WTC11 (cell line): ENCODE results near the gene EIF5A2. TPM values are rescaled to one million over a fixed set of nuclear protein-coding genes. Genes with fewer than 3 reads are reported as not detected.

ENCODE experiments used
- ATAC-seq: fragments of 200-7000 bp; cut with Tn5 transposase; 2 replicates; pipeline ENCODE4 v1.10.0; 2021; ENCODE audit warnings: mild to moderate bottlenecking, moderate library complexity
- CTCF ChIA-PET: fragments of 300-600 bp; sonication (Branson Sonifier 250); formaldehyde crosslinking; loops from one replicate; lab custom pipeline; 2021; ENCODE audit warnings: antibody characterized with exemption; lab: Charles Lee
- POLR2A ChIA-PET: fragments of 350-600 bp; sonication (Branson Sonifier 250); formaldehyde crosslinking; loops from one replicate; lab custom pipeline; 2021; ENCODE audit warnings: antibody characterized with exemption; lab: Charles Lee
- DNase-seq: peaks from one replicate; pipeline ENCODE4 v3.0.0; 2021; ENCODE audit warnings: low spot score
- H3K27ac Mint-ChIP-seq: 2 replicates; pipeline ENCODE4 v1.8.0; 2021; ENCODE audit warnings: mixed read lengths
- H3K27me3 Mint-ChIP-seq: 2 replicates; pipeline ENCODE4 v1.8.0; 2021; ENCODE audit warnings: low read depth, mild to moderate bottlenecking, moderate library complexity, mixed read lengths
- H3K36me3 Mint-ChIP-seq: 2 replicates; pipeline ENCODE4 v1.8.0; 2021; ENCODE audit warnings: mixed read lengths
- H3K4me1 Mint-ChIP-seq: 2 replicates; pipeline ENCODE4 v1.8.0; 2022; ENCODE audit warnings: mixed read lengths
- H3K4me3 Mint-ChIP-seq: 2 replicates; pipeline ENCODE4 v1.8.0; 2021; ENCODE audit warnings: mild to moderate bottlenecking, moderate library complexity, mixed read lengths
- H3K9me3 Mint-ChIP-seq: 2 replicates; pipeline ENCODE4 v1.8.0; 2021; ENCODE audit warnings: mixed read lengths
- ATF2 ChIP-seq: sonication (generic); formaldehyde crosslinking; IDR thresholded peaks from 2 replicates; pipeline ENCODE4 v1.8.1; 2022; ENCODE audit warnings: low read depth, missing genetic modification reagents, borderline replicate concordance
- ESRRA ChIP-seq: sonication (generic); formaldehyde crosslinking; IDR thresholded peaks from 2 replicates; pipeline ENCODE4 v1.8.1; 2022; ENCODE audit warnings: mild to moderate bottlenecking, missing genetic modification reagents, borderline replicate concordance
- ETV6 ChIP-seq: sonication (generic); formaldehyde crosslinking; IDR thresholded peaks from 2 replicates; pipeline ENCODE4 v1.8.1; 2022; ENCODE audit warnings: mild to moderate bottlenecking, missing genetic modification reagents
- FOXK1 ChIP-seq: sonication (generic); formaldehyde crosslinking; IDR thresholded peaks from 2 replicates; pipeline ENCODE4 v1.8.0; 2022; ENCODE audit warnings: mild to moderate bottlenecking, moderate library complexity, missing genetic modification reagents
- FOXP1 ChIP-seq: sonication (generic); formaldehyde crosslinking; IDR thresholded peaks from 2 replicates; pipeline ENCODE4 v1.8.0; 2022; ENCODE audit warnings: missing genetic modification reagents, mild to moderate bottlenecking, moderate library complexity, borderline replicate concordance
- GABPB1 ChIP-seq: sonication (generic); formaldehyde crosslinking; IDR thresholded peaks from 2 replicates; pipeline ENCODE4 v1.8.1; 2023; ENCODE audit warnings: mild to moderate bottlenecking, missing genetic modification reagents
- MYBL2 ChIP-seq: sonication (generic); formaldehyde crosslinking; IDR thresholded peaks from 2 replicates; pipeline ENCODE4 v1.8.1; 2023; ENCODE audit warnings: mild to moderate bottlenecking, moderate library complexity, missing genetic modification reagents
- NFATC4 ChIP-seq: fragments of 250-450 bp; sonication (Bioruptor Pico); IDR thresholded peaks from 2 replicates; pipeline ENCODE4 v1.9.0; 2021; ENCODE audit warnings: mild to moderate bottlenecking
- SMAD3 ChIP-seq: sonication (generic); formaldehyde crosslinking; IDR thresholded peaks from 2 replicates; pipeline ENCODE4 v1.8.0; 2022; ENCODE audit warnings: missing genetic modification reagents, mild to moderate bottlenecking, borderline replicate concordance
- TCF7 ChIP-seq: sonication (generic); formaldehyde crosslinking; IDR thresholded peaks from 2 replicates; pipeline ENCODE4 v1.8.0; 2022; ENCODE audit warnings: mild to moderate bottlenecking, low read depth, missing genetic modification reagents, moderate library complexity
- TP53 ChIP-seq: sonication (generic); formaldehyde crosslinking; IDR thresholded peaks from 2 replicates; pipeline ENCODE4 v1.8.1; 2023; ENCODE audit warnings: mild to moderate bottlenecking, missing genetic modification reagents
- ZNF232 ChIP-seq: sonication (generic); formaldehyde crosslinking; IDR thresholded peaks from 2 replicates; pipeline ENCODE4 v1.8.0; 2022; ENCODE audit warnings: mild to moderate bottlenecking, missing genetic modification reagents
- ZNF263 ChIP-seq: sonication (generic); formaldehyde crosslinking; IDR thresholded peaks from 2 replicates; pipeline ENCODE4 v1.8.1; 2022; ENCODE audit warnings: low read depth, mild to moderate bottlenecking, moderate library complexity, missing genetic modification reagents
- ZNF317 ChIP-seq: sonication (generic); formaldehyde crosslinking; IDR thresholded peaks from 2 replicates; pipeline ENCODE4 v1.8.1; 2023; ENCODE audit warnings: low read depth, mild to moderate bottlenecking, moderate library complexity, missing genetic modification reagents, borderline replicate concordance
- ZNF416 ChIP-seq: fragments of 250-450 bp; sonication (Bioruptor Pico); IDR thresholded peaks from 2 replicates; pipeline ENCODE4 v1.9.0; 2021; ENCODE audit warnings: mild to moderate bottlenecking, inconsistent platforms
- ZNF423 ChIP-seq: fragments of 250-450 bp; sonication (Bioruptor Pico); IDR thresholded peaks from 2 replicates; pipeline ENCODE4 v2.1.2; 2022; ENCODE audit warnings: mild to moderate bottlenecking, moderate library complexity
- total RNA-seq: library from RNA; stranded (reverse); gene quantifications from 3 replicates; pipeline ENCODE4 v1.2.3, GENCODE V29; 2021
- TF ChIP-seq, protein P1 (sequence below): sonication (generic); formaldehyde crosslinking; IDR thresholded peaks from 2 replicates; pipeline ENCODE4 v1.8.0; 2022; ENCODE audit warnings: mild to moderate bottlenecking, missing genetic modification reagents
- TF ChIP-seq, protein P2 (sequence below): fragments of 250-450 bp; sonication (Bioruptor Pico); IDR thresholded peaks from 2 replicates; pipeline ENCODE4 v1.9.0; 2021; ENCODE audit warnings: mild to moderate bottlenecking
- TF ChIP-seq, protein P3 (sequence below): sonication (generic); formaldehyde crosslinking; IDR thresholded peaks from 2 replicates; pipeline ENCODE4 v1.8.1; 2023; ENCODE audit warnings: mild to moderate bottlenecking, missing genetic modification reagents
- TF ChIP-seq, protein P4 (sequence below): sonication (generic); formaldehyde crosslinking; IDR thresholded peaks from 2 replicates; pipeline ENCODE4 v1.8.0; 2023; ENCODE audit warnings: missing genetic modification reagents, mild to moderate bottlenecking, borderline replicate concordance
- TF ChIP-seq, protein P5 (sequence below): sonication (generic); formaldehyde crosslinking; IDR thresholded peaks from 2 replicates; pipeline ENCODE4 v1.8.1; 2023; ENCODE audit warnings: mild to moderate bottlenecking, missing genetic modification reagents, moderate library complexity
- TF ChIP-seq, protein P6 (sequence below): fragments of 250-450 bp; sonication (Bioruptor Pico); IDR thresholded peaks from 2 replicates; pipeline ENCODE4 v1.9.0; 2021; ENCODE audit warnings: mild to moderate bottlenecking, borderline replicate concordance

EIF5A2 gene
- total RNA-seq, 1 experiment from 2014 or later: 7.6 TPM

- TF ChIP-seq, protein P1, sequence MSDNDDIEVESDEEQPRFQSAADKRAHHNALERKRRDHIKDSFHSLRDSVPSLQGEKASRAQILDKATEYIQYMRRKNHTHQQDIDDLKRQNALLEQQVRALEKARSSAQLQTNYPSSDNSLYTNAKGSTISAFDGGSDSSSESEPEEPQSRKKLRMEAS (CRISPR knock-in tag): no peak
These were observed 2.6 kb downstream of the EIF5A2 start (continued) for GRCh38 chr3:170905862-170906261.

DNA sequence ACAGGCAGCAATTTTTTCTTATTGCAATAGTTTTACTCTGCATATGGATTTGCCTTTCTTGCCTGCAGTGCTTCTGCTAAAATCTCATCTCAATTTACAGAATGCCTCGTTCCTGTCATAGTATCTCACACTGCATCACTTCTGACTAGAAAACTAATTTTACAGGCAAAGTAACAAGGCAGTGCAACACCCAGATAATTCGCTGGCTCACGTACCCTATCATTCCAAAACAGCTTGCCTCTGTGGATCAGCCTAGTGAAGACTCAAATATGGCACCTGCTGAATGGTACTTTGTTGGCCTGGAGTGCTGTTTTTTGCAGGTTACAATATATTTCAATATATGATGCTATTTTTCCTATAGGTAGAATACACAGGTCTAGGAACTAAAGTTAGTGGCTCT lies 5.3 kb downstream of the EIF5A2 start:
- TF ChIP-seq, protein P2, sequence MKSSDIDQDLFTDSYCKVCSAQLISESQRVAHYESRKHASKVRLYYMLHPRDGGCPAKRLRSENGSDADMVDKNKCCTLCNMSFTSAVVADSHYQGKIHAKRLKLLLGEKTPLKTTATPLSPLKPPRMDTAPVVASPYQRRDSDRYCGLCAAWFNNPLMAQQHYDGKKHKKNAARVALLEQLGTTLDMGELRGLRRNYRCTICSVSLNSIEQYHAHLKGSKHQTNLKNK (CRISPR knock-in tag): no peak
- TF ChIP-seq, protein P3, sequence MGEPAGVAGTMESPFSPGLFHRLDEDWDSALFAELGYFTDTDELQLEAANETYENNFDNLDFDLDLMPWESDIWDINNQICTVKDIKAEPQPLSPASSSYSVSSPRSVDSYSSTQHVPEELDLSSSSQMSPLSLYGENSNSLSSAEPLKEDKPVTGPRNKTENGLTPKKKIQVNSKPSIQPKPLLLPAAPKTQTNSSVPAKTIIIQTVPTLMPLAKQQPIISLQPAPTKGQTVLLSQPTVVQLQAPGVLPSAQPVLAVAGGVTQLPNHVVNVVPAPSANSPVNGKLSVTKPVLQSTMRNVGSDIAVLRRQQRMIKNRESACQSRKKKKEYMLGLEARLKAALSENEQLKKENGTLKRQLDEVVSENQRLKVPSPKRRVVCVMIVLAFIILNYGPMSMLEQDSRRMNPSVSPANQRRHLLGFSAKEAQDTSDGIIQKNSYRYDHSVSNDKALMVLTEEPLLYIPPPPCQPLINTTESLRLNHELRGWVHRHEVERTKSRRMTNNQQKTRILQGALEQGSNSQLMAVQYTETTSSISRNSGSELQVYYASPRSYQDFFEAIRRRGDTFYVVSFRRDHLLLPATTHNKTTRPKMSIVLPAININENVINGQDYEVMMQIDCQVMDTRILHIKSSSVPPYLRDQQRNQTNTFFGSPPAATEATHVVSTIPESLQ (CRISPR knock-in tag): no peak
- no peak for TF ChIP-seq TCF7 (CRISPR knock-in tag)
- TF ChIP-seq ZNF232 (CRISPR knock-in tag): no peak
- no peak for TF ChIP-seq ATF2 (CRISPR knock-in tag)
- TF ChIP-seq ETV6 (CRISPR knock-in tag): no peak
- TF ChIP-seq ESRRA: no peak
- no peak for TF ChIP-seq ZNF263 (CRISPR knock-in tag)
- TF ChIP-seq NFATC4 (CRISPR knock-in tag): no peak
- no peak for TF ChIP-seq SMAD3 (CRISPR knock-in tag)
- H3K27me3 Mint-ChIP-seq: peaks cover 26% of the 10 kb centered on the region

GRCh38 chr3:170899455-170899854 lies 9.0 kb downstream of the EIF5A2 start:
- CTCF ChIA-PET: no interaction called here
- TF ChIP-seq FOXP1 (CRISPR knock-in tag) (no peak), ZNF423 (no peak), ZNF317 (CRISPR knock-in tag) (no peak), FOXK1 (CRISPR knock-in tag) (no peak), TP53 (CRISPR knock-in tag) (no peak), MYBL2 (no peak), ZNF416 (CRISPR knock-in tag) (no peak), GABPB1 (no peak)
- TF ChIP-seq, protein P4, sequence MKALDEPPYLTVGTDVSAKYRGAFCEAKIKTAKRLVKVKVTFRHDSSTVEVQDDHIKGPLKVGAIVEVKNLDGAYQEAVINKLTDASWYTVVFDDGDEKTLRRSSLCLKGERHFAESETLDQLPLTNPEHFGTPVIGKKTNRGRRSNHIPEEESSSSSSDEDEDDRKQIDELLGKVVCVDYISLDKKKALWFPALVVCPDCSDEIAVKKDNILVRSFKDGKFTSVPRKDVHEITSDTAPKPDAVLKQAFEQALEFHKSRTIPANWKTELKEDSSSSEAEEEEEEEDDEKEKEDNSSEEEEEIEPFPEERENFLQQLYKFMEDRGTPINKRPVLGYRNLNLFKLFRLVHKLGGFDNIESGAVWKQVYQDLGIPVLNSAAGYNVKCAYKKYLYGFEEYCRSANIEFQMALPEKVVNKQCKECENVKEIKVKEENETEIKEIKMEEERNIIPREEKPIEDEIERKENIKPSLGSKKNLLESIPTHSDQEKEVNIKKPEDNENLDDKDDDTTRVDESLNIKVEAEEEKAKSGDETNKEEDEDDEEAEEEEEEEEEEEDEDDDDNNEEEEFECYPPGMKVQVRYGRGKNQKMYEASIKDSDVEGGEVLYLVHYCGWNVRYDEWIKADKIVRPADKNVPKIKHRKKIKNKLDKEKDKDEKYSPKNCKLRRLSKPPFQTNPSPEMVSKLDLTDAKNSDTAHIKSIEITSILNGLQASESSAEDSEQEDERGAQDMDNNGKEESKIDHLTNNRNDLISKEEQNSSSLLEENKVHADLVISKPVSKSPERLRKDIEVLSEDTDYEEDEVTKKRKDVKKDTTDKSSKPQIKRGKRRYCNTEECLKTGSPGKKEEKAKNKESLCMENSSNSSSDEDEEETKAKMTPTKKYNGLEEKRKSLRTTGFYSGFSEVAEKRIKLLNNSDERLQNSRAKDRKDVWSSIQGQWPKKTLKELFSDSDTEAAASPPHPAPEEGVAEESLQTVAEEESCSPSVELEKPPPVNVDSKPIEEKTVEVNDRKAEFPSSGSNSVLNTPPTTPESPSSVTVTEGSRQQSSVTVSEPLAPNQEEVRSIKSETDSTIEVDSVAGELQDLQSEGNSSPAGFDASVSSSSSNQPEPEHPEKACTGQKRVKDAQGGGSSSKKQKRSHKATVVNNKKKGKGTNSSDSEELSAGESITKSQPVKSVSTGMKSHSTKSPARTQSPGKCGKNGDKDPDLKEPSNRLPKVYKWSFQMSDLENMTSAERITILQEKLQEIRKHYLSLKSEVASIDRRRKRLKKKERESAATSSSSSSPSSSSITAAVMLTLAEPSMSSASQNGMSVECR (CRISPR knock-in tag): no peak
- TF ChIP-seq, protein P5, sequence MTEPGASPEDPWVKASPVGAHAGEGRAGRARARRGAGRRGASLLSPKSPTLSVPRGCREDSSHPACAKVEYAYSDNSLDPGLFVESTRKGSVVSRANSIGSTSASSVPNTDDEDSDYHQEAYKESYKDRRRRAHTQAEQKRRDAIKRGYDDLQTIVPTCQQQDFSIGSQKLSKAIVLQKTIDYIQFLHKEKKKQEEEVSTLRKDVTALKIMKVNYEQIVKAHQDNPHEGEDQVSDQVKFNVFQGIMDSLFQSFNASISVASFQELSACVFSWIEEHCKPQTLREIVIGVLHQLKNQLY (CRISPR knock-in tag): no peak
- TF ChIP-seq, protein P6, sequence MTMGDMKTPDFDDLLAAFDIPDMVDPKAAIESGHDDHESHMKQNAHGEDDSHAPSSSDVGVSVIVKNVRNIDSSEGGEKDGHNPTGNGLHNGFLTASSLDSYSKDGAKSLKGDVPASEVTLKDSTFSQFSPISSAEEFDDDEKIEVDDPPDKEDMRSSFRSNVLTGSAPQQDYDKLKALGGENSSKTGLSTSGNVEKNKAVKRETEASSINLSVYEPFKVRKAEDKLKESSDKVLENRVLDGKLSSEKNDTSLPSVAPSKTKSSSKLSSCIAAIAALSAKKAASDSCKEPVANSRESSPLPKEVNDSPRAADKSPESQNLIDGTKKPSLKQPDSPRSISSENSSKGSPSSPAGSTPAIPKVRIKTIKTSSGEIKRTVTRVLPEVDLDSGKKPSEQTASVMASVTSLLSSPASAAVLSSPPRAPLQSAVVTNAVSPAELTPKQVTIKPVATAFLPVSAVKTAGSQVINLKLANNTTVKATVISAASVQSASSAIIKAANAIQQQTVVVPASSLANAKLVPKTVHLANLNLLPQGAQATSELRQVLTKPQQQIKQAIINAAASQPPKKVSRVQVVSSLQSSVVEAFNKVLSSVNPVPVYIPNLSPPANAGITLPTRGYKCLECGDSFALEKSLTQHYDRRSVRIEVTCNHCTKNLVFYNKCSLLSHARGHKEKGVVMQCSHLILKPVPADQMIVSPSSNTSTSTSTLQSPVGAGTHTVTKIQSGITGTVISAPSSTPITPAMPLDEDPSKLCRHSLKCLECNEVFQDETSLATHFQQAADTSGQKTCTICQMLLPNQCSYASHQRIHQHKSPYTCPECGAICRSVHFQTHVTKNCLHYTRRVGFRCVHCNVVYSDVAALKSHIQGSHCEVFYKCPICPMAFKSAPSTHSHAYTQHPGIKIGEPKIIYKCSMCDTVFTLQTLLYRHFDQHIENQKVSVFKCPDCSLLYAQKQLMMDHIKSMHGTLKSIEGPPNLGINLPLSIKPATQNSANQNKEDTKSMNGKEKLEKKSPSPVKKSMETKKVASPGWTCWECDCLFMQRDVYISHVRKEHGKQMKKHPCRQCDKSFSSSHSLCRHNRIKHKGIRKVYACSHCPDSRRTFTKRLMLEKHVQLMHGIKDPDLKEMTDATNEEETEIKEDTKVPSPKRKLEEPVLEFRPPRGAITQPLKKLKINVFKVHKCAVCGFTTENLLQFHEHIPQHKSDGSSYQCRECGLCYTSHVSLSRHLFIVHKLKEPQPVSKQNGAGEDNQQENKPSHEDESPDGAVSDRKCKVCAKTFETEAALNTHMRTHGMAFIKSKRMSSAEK (CRISPR knock-in tag): no peak
- TF ChIP-seq, all 79 proteins: peak for 0

More for the DNA sequence above, 5.3 kb downstream of the EIF5A2 start:
- POLR2A ChIA-PET: no interaction called here
- Mint-ChIP-seq H3K4me3 (no peak overlapping the region), H3K4me1 (peaks cover 11% of the 10 kb centered on the region), H3K27ac (no peak overlapping the region), H3K36me3 (peaks cover 4% of the 10 kb centered on the region), H3K9me3 (peaks cover 3% of the 10 kb centered on the region)
- ATAC-seq (no peak), DNase-seq (no peak)
- CTCF ChIA-PET: no interaction called here

More at GRCh38 chr3:170899455-170899854, 9.0 kb downstream of the EIF5A2 start:
- peaks cover 26% of the 10 kb centered on the region for H3K36me3 Mint-ChIP-seq
- no peak for ATAC-seq
- no peak overlapping the region for H3K27ac Mint-ChIP-seq
- H3K4me1 Mint-ChIP-seq: no peaks in the 10 kb centered on the region
- peaks cover 26% of the 10 kb centered on the region for H3K9me3 Mint-ChIP-seq
- no peaks in the 10 kb centered on the region for H3K27me3 Mint-ChIP-seq
- H3K4me3 Mint-ChIP-seq: no peak overlapping the region
- no peak for DNase-seq
- POLR2A ChIA-PET: no interaction called here
